Stimulated activated CD4-positive, alpha-beta T cell treated with anti-CD3 and anti-CD28 coated beads, Interleukin-15, amount 100 ng/mL, for 1 hour (primary cell): ENCODE measurements around the gene LGALS8.
"Not testable (repeated sequence)": the region's sequence is repeated elsewhere in the genome, so short reads cannot be mapped to it uniquely, and the experiment has no call there.

Experiments
- DNase-seq, 2 donors: peaks; one replicate each; pipeline ENCODE4 v3.0.0-alpha.2; 2020; ENCODE audit warnings: low read depth in 1 of 2, low spot score in 1 of 2

LGALS8 gene

GRCh38 chr1:236523704-236524141 is at the start of gene LGALS8:
Gene LGALS8 (plus strand): TSS chr1:236523982. CDS start chr1:236526071, 2,089 bp downstream.
- peak; percentile 68 to 81 for DNase-seq

GRCh38 chr1:236476019-236476418 is 47.8 kb upstream of the LGALS8 start:
- no peak for DNase-seq

GRCh38 chr1:236480758-236481436 is 42.9 kb upstream of the LGALS8 start:
- DNase-seq = no peak

GRCh38 chr1:236484310-236484971 is 39.3 kb upstream of the LGALS8 start:
- DNase-seq = no peak

- DNase-seq = no peak
Measured at GRCh38 chr1:236486356-236487002, 37.3 kb upstream of the LGALS8 start.

- not testable (repeated sequence) for DNase-seq
Measured at GRCh38 chr1:236489161-236489560, 34.6 kb upstream of the LGALS8 start.

- no peak for DNase-seq
Measured at GRCh38 chr1:236489710-236490377, 33.9 kb upstream of the LGALS8 start.

GRCh38 chr1:236491469-236492136 is 32.2 kb upstream of the LGALS8 start:
- DNase-seq = no peak

GRCh38 chr1:236492378-236492777 is 31.4 kb upstream of the LGALS8 start:
- DNase-seq = no peak

- DNase-seq = no peak
Measured at GRCh38 chr1:236494082-236494481, 29.7 kb upstream of the LGALS8 start.

- no peak for DNase-seq
Measured at GRCh38 chr1:236494586-236495466, 29.0 kb upstream of the LGALS8 start.

GRCh38 chr1:236495467-236496112 is 28.2 kb upstream of the LGALS8 start:
- DNase-seq = no peak

- DNase-seq = no peak
Measured at GRCh38 chr1:236497908-236498307, 25.9 kb upstream of the LGALS8 start.

GRCh38 chr1:236501093-236501492 is 22.7 kb upstream of the LGALS8 start:
- DNase-seq = no peak

- no peak for DNase-seq
Measured at GRCh38 chr1:236502579-236502971, 21.2 kb upstream of the LGALS8 start.

- no peak for DNase-seq
Measured at GRCh38 chr1:236502972-236503639, 20.7 kb upstream of the LGALS8 start.

- DNase-seq = not testable (repeated sequence)
Measured at GRCh38 chr1:236504338-236504737, 19.4 kb upstream of the LGALS8 start.

- DNase-seq = no peak
Measured at GRCh38 chr1:236507022-236507700, 16.6 kb upstream of the LGALS8 start.
